Fibroblast of pulmonary artery (primary cell): ENCODE results near the gene BCAR1.
A peak's percentile ranks its signal among the peaks of the same experiment; 100 is the strongest.

ENCODE experiments used
- DNase-seq: peaks from one replicate; pipeline ENCODE4 v3.0.0-alpha.2; 2010; ENCODE audit warnings: low read depth
- H3K4me3 ChIP-seq: replicated peaks from 2 replicates; pipeline ENCODE4 v1.5.1; 2011; ENCODE audit warnings: low read depth, mild to moderate bottlenecking, control low read depth, low read length, moderate library complexity
- CTCF ChIP-seq: IDR thresholded peaks from 2 replicates; pipeline ENCODE4 v1.5.1; 2011; ENCODE audit warnings: mild to moderate bottlenecking, control low read depth, low read length, inconsistent platforms; ENCODE audit errors: missing control alignments

BCAR1 gene, protein sequence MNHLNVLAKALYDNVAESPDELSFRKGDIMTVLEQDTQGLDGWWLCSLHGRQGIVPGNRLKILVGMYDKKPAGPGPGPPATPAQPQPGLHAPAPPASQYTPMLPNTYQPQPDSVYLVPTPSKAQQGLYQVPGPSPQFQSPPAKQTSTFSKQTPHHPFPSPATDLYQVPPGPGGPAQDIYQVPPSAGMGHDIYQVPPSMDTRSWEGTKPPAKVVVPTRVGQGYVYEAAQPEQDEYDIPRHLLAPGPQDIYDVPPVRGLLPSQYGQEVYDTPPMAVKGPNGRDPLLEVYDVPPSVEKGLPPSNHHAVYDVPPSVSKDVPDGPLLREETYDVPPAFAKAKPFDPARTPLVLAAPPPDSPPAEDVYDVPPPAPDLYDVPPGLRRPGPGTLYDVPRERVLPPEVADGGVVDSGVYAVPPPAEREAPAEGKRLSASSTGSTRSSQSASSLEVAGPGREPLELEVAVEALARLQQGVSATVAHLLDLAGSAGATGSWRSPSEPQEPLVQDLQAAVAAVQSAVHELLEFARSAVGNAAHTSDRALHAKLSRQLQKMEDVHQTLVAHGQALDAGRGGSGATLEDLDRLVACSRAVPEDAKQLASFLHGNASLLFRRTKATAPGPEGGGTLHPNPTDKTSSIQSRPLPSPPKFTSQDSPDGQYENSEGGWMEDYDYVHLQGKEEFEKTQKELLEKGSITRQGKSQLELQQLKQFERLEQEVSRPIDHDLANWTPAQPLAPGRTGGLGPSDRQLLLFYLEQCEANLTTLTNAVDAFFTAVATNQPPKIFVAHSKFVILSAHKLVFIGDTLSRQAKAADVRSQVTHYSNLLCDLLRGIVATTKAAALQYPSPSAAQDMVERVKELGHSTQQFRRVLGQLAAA

DNA sequence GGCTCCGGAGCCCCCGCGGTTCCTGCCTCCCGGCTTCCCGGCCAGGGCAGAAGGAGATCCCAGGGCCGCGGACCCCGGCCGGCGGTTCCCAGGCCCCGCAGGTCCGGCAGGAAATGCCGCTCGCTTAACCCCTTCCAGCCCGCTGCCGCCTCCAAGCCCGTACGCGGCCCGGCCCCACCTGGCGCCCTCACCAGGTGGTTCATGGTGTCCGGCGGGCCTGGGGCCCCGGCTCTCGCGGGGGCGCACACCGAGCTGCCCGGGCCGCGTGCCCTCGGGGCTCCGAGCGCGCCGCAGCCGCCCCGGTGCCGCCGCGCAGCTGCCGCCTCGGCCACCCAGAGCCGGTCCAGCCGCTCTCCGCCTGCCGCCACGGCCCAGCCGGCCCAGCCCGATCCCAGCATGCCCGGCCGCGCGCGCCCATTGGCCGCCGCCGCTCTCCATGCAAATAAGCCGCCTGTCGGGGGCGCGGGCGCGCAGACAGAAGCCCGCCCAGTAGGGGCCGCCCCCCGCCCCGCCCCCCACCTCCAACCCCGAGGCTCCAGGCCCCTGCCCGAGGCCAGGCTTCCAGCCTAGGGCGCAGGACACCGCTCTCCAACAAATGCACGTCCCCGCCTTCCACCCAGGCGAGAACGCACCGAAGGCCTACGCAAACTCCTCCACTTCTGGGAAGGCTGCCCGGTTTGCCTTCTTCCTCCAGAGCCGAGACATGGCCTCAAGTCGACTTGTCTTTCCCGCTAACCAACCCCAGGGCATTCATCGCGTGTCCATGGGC lies at the start of gene BCAR1:
TSS of gene BCAR1 (minus strand) at position 345 of the 769 bp plus-strand sequence. CDS start at position 203, 142 bp downstream.
- peak within 1 kb of the TSS; percentile 71 for H3K4me3 ChIP-seq
- DNase-seq, result peak; percentile 91
- TF ChIP-seq CTCF, result no peak

DNA sequence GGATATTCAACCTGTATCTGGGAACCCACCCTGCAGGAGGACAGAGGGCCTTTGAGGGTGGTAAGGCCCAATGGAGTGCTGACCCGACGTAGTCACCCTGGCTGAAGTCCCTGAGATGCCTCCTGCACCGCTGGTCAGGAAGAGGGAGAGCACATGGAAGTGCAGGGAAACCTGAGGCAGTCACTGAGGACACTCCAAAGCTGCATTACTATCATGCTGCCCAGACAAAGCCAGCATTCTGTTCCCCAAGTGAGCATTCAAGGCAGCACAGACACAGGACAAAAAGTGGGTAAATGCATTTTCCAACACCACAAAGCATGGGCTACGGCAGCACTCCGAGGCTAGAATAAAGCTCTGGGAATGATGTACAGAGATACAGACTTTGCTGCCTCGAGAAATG lies 46.8 kb upstream of the BCAR1 start:
- DNase-seq, result no peak
- H3K4me3 ChIP-seq, result no peak overlapping the region
- TF ChIP-seq CTCF, result no peak

DNA sequence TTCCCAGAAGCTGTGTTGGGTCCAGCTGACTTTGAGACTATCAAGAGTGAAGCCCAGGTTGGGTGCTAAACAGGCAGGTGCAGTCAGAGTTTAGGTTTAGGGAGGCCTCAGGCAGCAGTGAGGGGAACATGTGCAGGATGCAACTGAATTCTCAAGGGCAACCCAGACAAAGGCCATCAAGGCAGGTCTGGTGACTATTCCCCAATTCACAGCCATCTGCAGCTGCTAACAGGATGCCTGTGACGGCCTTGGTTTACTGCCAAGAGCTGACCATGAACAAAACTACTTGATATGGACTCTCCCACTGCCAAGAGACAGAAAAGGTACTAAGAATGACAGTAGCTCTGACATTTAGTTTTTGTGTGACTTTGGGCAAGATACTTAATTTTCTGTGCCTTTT lies 45.2 kb upstream of the BCAR1 start:
- DNase-seq, result peak; percentile 70
- TF ChIP-seq CTCF, result no peak
- H3K4me3 ChIP-seq, result no peak overlapping the region

GRCh38 chr16:75294773-75295459 lies 43.5 kb upstream of the BCAR1 start:
- DNase-seq, result no peak
- no peak for TF ChIP-seq CTCF
- no peak overlapping the region for H3K4me3 ChIP-seq

DNA sequence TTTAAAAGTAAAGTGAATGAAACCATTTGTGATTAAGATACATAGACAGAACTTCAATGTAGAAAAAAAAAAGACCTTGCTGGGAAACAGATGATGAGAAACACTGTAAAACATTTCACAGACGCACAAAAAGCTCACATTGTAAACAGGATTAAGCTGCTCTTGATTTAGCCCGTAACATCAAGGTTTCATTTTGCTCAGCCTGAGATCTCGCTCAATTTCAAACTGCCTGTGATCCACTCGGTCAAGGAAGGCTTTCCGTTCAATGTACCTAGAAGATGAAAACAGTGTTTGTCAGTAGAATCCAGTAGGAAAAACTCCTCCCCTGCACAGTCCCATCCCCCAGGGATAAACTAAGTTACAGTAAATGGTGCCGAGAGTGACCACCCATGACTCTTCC lies 42.3 kb upstream of the BCAR1 start:
- TF ChIP-seq CTCF, result no peak
- DNase-seq, result no peak
- no peak overlapping the region for H3K4me3 ChIP-seq

GRCh38 chr16:75293173-75293572 lies 41.7 kb upstream of the BCAR1 start:
- DNase-seq, result no peak
- no peak overlapping the region for H3K4me3 ChIP-seq
- TF ChIP-seq CTCF, result no peak
